ENCODE results near the gene STON2.
"Not testable (repeated sequence)": the region's sequence is repeated elsewhere in the genome, so short reads cannot be mapped to it uniquely, and the experiment has no call there.

Gene STON2

GRCh38 chr14:81224222-81224621, 175.9 kb downstream of the STON2 start:
- Histone ChIP-seq H3K9me2 (replicated peaks; ENCODE audit: insufficient read depth, low read length) (no peaks in the 10 kb centered on the region), H3K79me2 (ENCODE audit: insufficient read depth, low read length) (peaks cover 12% of the 10 kb centered on the region), H3K4me2 (ENCODE audit: low read depth, low read length, poor library complexity, severe bottlenecking) (no peak overlapping the region), H3K9ac (ENCODE audit: low read length) (no peak overlapping the region), H3F3A (ENCODE audit: insufficient read depth) (peaks cover 23% of the 10 kb centered on the region), H3K27ac (ENCODE audit: low read depth, low read length) (no peak overlapping the region), H2AFZ (ENCODE audit: low read depth, low read length, severe bottlenecking) (no peak overlapping the region), H3K4me3 (ENCODE audit: insufficient read depth, low read length, poor library complexity, severe bottlenecking) (no peak overlapping the region), H3K9me3 (ENCODE audit: insufficient read depth, low read length) (no peaks in the 10 kb centered on the region), H3K27me3 (ENCODE audit: low read length) (no peaks in the 10 kb centered on the region), H3K36me3 (ENCODE audit: low read length) (no peaks in the 10 kb centered on the region), H4K20me1 (ENCODE audit: low read depth, low read length) (no peaks in the 10 kb centered on the region)
- TF ChIP-seq, protein P1, sequence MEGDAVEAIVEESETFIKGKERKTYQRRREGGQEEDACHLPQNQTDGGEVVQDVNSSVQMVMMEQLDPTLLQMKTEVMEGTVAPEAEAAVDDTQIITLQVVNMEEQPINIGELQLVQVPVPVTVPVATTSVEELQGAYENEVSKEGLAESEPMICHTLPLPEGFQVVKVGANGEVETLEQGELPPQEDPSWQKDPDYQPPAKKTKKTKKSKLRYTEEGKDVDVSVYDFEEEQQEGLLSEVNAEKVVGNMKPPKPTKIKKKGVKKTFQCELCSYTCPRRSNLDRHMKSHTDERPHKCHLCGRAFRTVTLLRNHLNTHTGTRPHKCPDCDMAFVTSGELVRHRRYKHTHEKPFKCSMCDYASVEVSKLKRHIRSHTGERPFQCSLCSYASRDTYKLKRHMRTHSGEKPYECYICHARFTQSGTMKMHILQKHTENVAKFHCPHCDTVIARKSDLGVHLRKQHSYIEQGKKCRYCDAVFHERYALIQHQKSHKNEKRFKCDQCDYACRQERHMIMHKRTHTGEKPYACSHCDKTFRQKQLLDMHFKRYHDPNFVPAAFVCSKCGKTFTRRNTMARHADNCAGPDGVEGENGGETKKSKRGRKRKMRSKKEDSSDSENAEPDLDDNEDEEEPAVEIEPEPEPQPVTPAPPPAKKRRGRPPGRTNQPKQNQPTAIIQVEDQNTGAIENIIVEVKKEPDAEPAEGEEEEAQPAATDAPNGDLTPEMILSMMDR (IDR thresholded peaks at IDR 0.05; ENCODE audit: insufficient read depth, low read length, poor library complexity, severe bottlenecking) = no peak
- no peak for TF ChIP-seq EZH2phosphoT487 (conservative IDR thresholded peaks at IDR 0.05; ENCODE audit: low read length)

DNA sequence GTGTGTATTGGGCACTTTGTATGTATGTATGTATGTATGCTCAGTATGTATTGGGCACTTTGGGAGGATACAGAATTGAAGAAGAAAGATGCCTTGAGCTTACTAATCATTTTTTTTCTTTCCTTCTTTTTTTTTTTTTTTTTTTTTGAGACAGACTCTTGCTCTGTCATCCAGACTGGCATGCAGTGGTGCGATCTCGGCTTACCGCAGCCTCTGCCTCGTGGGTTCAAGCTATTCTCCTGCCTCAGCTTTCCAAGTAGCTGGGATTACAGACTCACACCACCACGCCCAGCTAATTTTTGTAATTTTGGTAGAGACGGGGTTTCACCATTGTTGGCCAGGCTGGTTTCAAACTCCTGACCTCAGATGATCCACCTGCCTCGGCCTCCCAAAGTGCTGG, 176.3 kb downstream of the STON2 start:
- Histone ChIP-seq H3F3A (ENCODE audit: insufficient read depth) (peaks cover 23% of the 10 kb centered on the region), H3K79me2 (ENCODE audit: insufficient read depth, low read length) (peaks cover 17% of the 10 kb centered on the region)
- not testable (repeated sequence) for H3K9me2 ChIP-seq (replicated peaks; ENCODE audit: insufficient read depth, low read length); H2AFZ ChIP-seq (ENCODE audit: low read depth, low read length, severe bottlenecking); H3K9ac ChIP-seq (ENCODE audit: low read length); H3K36me3 ChIP-seq (ENCODE audit: low read length); H3K27ac ChIP-seq (ENCODE audit: low read depth, low read length); H3K4me2 ChIP-seq (ENCODE audit: low read depth, low read length, poor library complexity, severe bottlenecking); H3K4me3 ChIP-seq (ENCODE audit: insufficient read depth, low read length, poor library complexity, severe bottlenecking); H3K9me3 ChIP-seq (ENCODE audit: insufficient read depth, low read length); H4K20me1 ChIP-seq (ENCODE audit: low read depth, low read length); H3K27me3 ChIP-seq (ENCODE audit: low read length)

GRCh38 chr14:81222691-81223090, 177.4 kb downstream of the STON2 start:
- H3K27ac ChIP-seq (ENCODE audit: low read depth, low read length) = no peak overlapping the region
- H3K9me2 ChIP-seq (replicated peaks; ENCODE audit: insufficient read depth, low read length) = no peaks in the 10 kb centered on the region

DNA sequence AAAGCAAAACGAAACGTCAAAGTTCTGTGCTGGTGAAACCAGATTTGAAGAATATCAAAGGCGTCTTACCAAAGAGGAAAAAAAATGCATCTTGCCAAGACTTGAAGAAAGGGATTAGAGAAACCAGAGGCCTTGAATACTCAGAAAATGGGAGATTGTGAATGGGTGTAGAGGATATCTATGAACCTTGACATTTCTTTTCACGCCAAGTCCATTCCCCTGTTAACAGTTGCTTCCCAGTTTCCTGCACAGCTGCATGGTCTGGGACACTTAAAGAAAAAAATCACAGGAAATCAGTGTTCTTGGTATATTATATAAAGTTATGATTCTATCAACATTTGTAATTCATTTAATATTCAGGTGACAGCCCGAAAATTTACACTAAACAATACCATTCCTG, 178.0 kb downstream of the STON2 start:
- H2AFZ ChIP-seq (ENCODE audit: low read depth, low read length, severe bottlenecking) = no peak overlapping the region
- H3K27me3 ChIP-seq (ENCODE audit: low read length) = no peaks in the 10 kb centered on the region
- peaks cover 23% of the 10 kb centered on the region for H3F3A ChIP-seq (ENCODE audit: insufficient read depth)
- no peaks in the 10 kb centered on the region for H3K9me3 ChIP-seq (ENCODE audit: insufficient read depth, low read length)
- H3K4me2 ChIP-seq (ENCODE audit: low read depth, low read length, poor library complexity, severe bottlenecking) = peak overlapping the region; percentile 55
- no peak overlapping the region for H3K27ac ChIP-seq (ENCODE audit: low read depth, low read length)
- H3K9me2 ChIP-seq (replicated peaks; ENCODE audit: insufficient read depth, low read length) = no peaks in the 10 kb centered on the region
- H3K79me2 ChIP-seq (ENCODE audit: insufficient read depth, low read length) = peaks cover 33% of the 10 kb centered on the region
- no peaks in the 10 kb centered on the region for H4K20me1 ChIP-seq (ENCODE audit: low read depth, low read length)
- H3K4me3 ChIP-seq (ENCODE audit: insufficient read depth, low read length, poor library complexity, severe bottlenecking) = no peak overlapping the region
- H3K36me3 ChIP-seq (ENCODE audit: low read length) = no peaks in the 10 kb centered on the region
- TF ChIP-seq, protein P1 (IDR thresholded peaks at IDR 0.05; ENCODE audit: insufficient read depth, low read length, poor library complexity, severe bottlenecking) = no peak
- no peak for TF ChIP-seq EZH2phosphoT487 (conservative IDR thresholded peaks at IDR 0.05; ENCODE audit: low read length)
- no peak overlapping the region for H3K9ac ChIP-seq (ENCODE audit: low read length)

More at GRCh38 chr14:81222691-81223090, 177.4 kb downstream of the STON2 start:
- Histone ChIP-seq H3F3A (ENCODE audit: insufficient read depth) (peaks cover 23% of the 10 kb centered on the region), H3K9me3 (ENCODE audit: insufficient read depth, low read length) (no peaks in the 10 kb centered on the region), H3K9ac (ENCODE audit: low read length) (no peak overlapping the region), H3K4me3 (ENCODE audit: insufficient read depth, low read length, poor library complexity, severe bottlenecking) (no peak overlapping the region), H3K36me3 (ENCODE audit: low read length) (no peaks in the 10 kb centered on the region), H2AFZ (ENCODE audit: low read depth, low read length, severe bottlenecking) (no peak overlapping the region), H3K79me2 (ENCODE audit: insufficient read depth, low read length) (peaks cover 28% of the 10 kb centered on the region), H3K4me2 (ENCODE audit: low read depth, low read length, poor library complexity, severe bottlenecking) (no peak overlapping the region), H3K27me3 (ENCODE audit: low read length) (no peaks in the 10 kb centered on the region), H4K20me1 (ENCODE audit: low read depth, low read length) (no peaks in the 10 kb centered on the region)
- no peak for TF ChIP-seq EZH2phosphoT487 (conservative IDR thresholded peaks at IDR 0.05; ENCODE audit: low read length)
- TF ChIP-seq, protein P1 (IDR thresholded peaks at IDR 0.05; ENCODE audit: insufficient read depth, low read length, poor library complexity, severe bottlenecking) = no peak
